ENCODE measurements around the gene CAMK1.

- TF ChIP-seq MAX (IDR thresholded peaks at IDR 0.05; ENCODE audit: insufficient read depth, insufficient read length) = no peak
- TF ChIP-seq CTCF (IDR thresholded peaks at IDR 0.05; ENCODE audit: extremely low read depth in 1 of 2, insufficient read depth in 1 of 2, low read depth in 1 of 2, low read length in 2 of 2) = no peak
- TF ChIP-seq EZH2 (IDR thresholded peaks at IDR 0.05; ENCODE audit: borderline replicate concordance, low read depth, low read length, severe bottlenecking) = no peak
- no peak for TF ChIP-seq FOS (IDR thresholded peaks at IDR 0.05; ENCODE audit: borderline replicate concordance, insufficient read depth, low read length)
- no peak for TF ChIP-seq MYC (IDR thresholded peaks at IDR 0.05; ENCODE audit: low read depth, low read length)
- TF ChIP-seq POLR2AphosphoS5 (IDR thresholded peaks at IDR 0.05; ENCODE audit: insufficient read depth, low read depth, low read length) = no peak
- no peak for TF ChIP-seq JUN (IDR thresholded peaks at IDR 0.05; ENCODE audit: borderline replicate concordance, insufficient read depth, insufficient read length, low read depth)
- no peak for TF ChIP-seq GATA2 (IDR thresholded peaks at IDR 0.05; ENCODE audit: insufficient read depth, insufficient read length, low read depth, low read length)
- no peak for TF ChIP-seq POLR2A (IDR thresholded peaks at IDR 0.05; ENCODE audit: low read depth, low read length)
Measured at GRCh38 chr3:9730657-9731205, 39.0 kb downstream of the CAMK1 start.
